PC-9 (cell line): ENCODE results near the gene MED13L.

Experiments
- CTCF ChIP-seq: fragments of 200-600 bp; sonication (generic); conservative IDR thresholded peaks from 2 replicates; pipeline ENCODE4 v1.6.1; 2017; ENCODE audit warnings: mixed run types, antibody characterized with exemption, mild to moderate bottlenecking, moderate library complexity
- EZH2 ChIP-seq: fragments of 200-600 bp; sonication (generic); IDR thresholded peaks from 2 replicates; pipeline ENCODE4 v1.8.0; 2017; ENCODE audit warnings: antibody characterized with exemption, low read depth

GRCh38 chr12:116314477-116314876 lies 37.0 kb upstream of the MED13L start:
- TF ChIP-seq CTCF (no peak), EZH2 (no peak)
